Epithelial cell of proximal tubule (primary cell): Measurements from ENCODE around the gene DET1. TPM values are rescaled to one million over a fixed set of nuclear protein-coding genes. Genes with fewer than 3 reads are reported as not detected.
"Not testable (repeated sequence)": the region's sequence is repeated elsewhere in the genome, so short reads cannot be mapped to it uniquely, and the experiment has no call there.

Experiments
- DNase-seq: peaks from one replicate; pipeline ENCODE4 v3.0.0-alpha.2; 2011; ENCODE audit warnings: low read depth
- H3K4me3 ChIP-seq: 2 replicates; pipeline ENCODE4 v1.5.1; 2011; ENCODE audit warnings: low read depth, mild to moderate bottlenecking, low read length
- total RNA-seq: library from RNA; depleted of rRNA; stranded (reverse); fragments of >200 nt; gene quantifications from 2 replicates; pipeline ENCODE4 v1.2.3, GENCODE V29; 2015
- TF ChIP-seq, protein P1 (sequence below): conservative IDR thresholded peaks from 2 replicates; pipeline ENCODE4 v1.5.1; 2012; ENCODE audit warnings: low read depth, mild to moderate bottlenecking, low read length

DET1 gene
- total RNA-seq, 1 donor from 2014 or later, result 4.3 TPM

DNA sequence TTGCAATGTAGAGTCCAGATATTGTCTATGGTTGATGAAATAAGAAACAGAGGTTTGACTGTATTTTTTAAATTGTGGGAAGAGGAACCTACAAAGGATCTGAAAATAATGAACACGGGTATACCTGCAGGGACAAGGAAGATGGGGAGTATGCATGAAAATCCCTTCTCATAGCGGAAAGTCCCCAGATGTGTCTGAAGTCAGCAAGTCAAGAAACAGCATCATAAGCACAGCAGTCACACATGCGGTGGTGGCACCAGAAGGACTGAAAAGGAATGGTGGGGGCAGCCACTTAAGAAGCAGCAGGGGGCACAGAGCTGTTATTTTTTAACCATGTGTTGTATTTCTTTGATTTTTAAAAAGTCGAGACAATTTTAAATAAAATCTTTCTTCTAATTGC lies 74.3 kb downstream of the DET1 start:
- TF ChIP-seq, protein P1, sequence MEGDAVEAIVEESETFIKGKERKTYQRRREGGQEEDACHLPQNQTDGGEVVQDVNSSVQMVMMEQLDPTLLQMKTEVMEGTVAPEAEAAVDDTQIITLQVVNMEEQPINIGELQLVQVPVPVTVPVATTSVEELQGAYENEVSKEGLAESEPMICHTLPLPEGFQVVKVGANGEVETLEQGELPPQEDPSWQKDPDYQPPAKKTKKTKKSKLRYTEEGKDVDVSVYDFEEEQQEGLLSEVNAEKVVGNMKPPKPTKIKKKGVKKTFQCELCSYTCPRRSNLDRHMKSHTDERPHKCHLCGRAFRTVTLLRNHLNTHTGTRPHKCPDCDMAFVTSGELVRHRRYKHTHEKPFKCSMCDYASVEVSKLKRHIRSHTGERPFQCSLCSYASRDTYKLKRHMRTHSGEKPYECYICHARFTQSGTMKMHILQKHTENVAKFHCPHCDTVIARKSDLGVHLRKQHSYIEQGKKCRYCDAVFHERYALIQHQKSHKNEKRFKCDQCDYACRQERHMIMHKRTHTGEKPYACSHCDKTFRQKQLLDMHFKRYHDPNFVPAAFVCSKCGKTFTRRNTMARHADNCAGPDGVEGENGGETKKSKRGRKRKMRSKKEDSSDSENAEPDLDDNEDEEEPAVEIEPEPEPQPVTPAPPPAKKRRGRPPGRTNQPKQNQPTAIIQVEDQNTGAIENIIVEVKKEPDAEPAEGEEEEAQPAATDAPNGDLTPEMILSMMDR, result no peak
- H3K4me3 ChIP-seq, result no peak overlapping the region
- DNase-seq, result no peak

DNA sequence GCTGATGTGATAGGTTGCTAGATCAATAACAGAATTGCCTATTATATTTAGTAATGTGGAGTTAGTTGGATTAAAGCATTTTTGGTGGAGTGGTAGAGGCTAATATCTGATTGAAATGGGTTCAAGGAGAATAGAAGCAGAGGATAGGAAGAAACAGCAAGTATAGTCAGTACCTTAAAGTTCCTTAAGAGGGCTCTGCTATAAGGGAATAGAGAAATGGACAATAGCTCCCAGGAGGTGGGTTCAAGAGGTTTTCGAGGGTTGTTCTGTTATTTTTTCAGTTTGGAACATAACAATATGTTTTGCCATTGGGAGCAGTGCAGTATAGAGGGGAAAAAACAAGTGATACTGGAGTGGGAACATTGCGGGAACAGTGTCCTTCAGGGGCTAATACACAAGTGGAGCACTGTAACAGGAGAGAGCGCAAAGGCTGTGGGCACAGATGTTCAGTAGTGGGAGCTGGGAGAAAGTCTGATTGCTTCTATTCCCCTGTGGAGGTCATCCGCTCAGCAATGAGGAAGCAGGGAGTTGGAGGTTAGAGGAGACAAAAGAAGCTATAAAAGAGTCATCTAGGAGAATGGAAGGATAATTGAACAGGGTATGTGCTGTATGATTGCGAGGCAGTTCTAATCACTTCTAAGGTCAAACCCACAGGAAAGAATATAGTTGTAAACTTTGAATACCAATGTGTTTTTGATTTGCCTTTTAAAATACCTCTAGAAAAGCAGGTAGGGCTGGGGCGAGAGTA lies 75.7 kb downstream of the DET1 start:
- no peak overlapping the region for H3K4me3 ChIP-seq
- no peak for DNase-seq
- TF ChIP-seq, protein P1, result peak; percentile 25

DNA sequence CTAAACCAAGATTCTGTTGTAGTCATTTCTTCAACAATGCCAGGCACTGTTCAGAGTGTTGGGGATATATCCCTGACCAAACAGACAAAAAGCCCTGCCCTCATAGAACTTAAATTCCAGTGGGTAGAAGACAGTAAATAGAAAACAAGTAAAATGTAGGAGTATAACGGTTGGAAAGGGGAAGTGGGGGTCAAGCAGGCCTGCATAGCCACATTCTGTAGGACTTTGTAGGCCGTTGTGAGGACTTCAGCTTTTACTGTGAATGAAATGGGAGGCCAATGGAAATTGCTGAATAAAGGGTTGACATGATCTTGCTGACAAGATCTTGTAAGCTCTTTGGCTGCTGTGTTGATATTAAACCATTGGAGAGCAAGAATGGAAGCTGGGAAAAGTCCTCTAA lies 77.2 kb downstream of the DET1 start:
- TF ChIP-seq, protein P1, result no peak
- H3K4me3 ChIP-seq, result no peak overlapping the region
- no peak for DNase-seq

DNA sequence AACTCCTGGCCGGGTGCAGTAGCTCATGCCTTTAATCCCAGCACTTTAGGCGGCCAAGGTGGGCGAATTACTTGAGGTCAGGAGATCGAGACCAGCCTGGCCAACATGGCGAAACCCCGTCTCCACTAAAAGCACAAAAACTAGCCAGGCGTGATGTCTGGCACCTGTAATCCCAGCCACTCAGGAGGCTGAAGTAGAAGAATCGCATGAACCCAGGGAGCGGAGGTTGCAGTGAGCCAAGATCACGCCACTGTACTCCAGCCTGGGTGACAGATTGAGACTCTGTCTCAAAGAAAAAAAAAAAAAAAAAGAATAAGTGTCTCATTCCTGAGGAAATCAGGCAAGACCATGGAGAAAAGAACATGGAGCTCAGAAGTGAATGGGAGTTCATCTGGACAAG lies 77.8 kb downstream of the DET1 start:
- not testable (repeated sequence) for DNase-seq
- H3K4me3 ChIP-seq, result peak overlapping the region; percentile 90

DNA sequence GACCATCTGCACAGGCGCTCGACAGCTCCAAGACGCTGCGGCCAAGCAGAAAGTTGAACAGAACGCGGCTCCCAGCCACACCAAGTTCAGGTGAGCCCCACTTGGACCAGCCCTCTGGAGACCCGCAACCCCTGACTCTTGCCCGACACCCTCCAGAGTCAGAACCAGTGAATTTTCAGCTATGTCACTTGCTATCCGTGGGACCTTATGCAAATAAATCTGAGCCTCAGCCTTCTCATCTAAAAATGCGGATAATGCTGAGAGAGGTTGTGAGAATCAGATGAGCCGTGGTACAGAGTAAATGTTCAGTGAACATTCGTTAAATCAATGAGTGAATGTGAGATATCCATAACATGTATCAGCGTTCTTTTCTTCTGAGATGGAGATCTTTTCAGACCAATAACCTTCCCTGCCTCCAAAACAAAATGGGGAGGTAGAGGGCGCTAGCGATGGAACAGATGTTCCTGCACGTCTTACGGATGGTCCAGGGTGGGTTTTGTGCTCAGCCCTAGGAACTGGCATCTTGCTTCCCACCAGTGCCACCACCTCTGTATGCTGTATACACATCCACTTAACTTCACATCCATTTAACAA lies 78.4 kb downstream of the DET1 start:
- TF ChIP-seq, protein P1, result no peak
- H3K4me3 ChIP-seq, result peak overlapping the region; percentile 90
- no peak for DNase-seq

DNA sequence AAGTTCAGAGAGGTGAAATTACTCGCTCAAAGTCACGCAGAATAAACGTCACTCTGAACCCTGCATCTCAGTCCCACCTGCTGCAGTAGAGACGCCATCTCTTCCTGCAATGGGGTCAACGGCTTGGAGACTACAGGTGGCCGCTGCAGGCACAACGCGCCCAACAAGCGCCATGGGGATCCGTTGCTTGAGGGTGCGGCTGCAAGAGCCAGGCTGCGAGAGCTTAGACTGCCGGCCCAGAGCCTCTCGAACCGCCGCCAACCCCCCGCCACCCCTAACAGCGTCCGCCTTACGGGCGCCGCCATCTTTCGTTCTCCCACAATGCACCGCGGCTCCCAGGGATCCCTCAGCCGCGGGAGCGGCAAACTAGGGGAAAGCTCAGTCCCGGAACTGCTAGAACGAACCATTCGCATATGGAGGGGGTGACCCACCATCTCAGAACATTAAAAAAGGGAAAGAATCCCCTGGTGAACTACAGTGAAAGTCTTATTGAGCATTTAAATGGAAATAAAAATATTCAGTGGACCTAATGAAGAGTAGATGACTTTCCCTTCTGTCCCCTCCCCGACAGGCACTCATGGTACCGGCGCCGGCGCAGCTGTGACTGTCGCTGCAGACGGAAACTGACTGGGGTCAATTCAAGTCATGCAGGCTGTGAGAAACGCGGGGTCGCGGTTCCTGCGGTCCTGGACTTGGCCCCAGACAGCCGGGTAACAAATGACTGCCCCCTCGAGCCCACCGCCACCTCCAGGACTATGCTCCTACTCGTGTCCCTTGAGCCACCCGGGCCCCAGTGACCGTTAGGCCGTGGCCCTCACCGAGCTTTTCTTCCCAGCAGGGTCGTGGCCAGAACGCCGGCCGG lies 79.2 kb downstream of the DET1 start, which contains the start of the genes MRPL46 and MRPS11:
Gene MRPL46 (minus strand): TSS at position 316 of the 862 bp plus-strand sequence. CDS start 11 bp downstream, at position 305.
Gene MRPS11 (plus strand): TSS at position 636 of the 862 bp plus-strand sequence. CDS start 10 bp downstream, at position 646.
- TF ChIP-seq, protein P1, result no peak
- peak within 1 kb of the TSS; percentile 90 for H3K4me3 ChIP-seq
- DNase-seq, result no peak
